ENCODE results near the gene ZNRF1. TPM values are rescaled to one million over a fixed set of nuclear protein-coding genes. Genes with fewer than 3 reads are reported as not detected.

The ZNRF1 gene
- polyA plus RNA-seq, 2 of the 4 experiments (the other 2 are of a cell fraction) = 18.6 to 22.6 TPM

GRCh38 chr16:75108792-75109731 is 110.2 kb downstream of the ZNRF1 start:
- WGBS (ENCODE audit: missing lambda C conversion rate) = 60% methylated on average over 27 of the region's 27 CpGs
- ATAC-seq (peak; percentile 29 to 32; a peak in 3 of 6 replicates), FAIRE-seq (no peak), DNase-seq (ENCODE audit: low read depth in 1 of 2, low spot score in 1 of 2) (peak; percentile 46 to 69)
- Histone ChIP-seq H3K9me3 (no peaks in the 10 kb centered on the region), H3K4me2 (peak overlapping the region; percentile 77), H3K27ac (peak overlapping the region; percentile 71 to 90), H3K4me1 (peaks cover 39% of the 10 kb centered on the region), H3K4me3 (no peak overlapping the region)
- ChIA-PET CTCF (interaction anchor here (0.8 to 13.4 kb wide), 10 partner anchors 10 to 113 kb away, joined by 3 to 252 read pairs (median 11); partner anchors contain the start of gene ZNRF1), POLR2A (interaction anchor here (1.2 to 1.6 kb wide), 2 partner anchors 110 to 124 kb away, joined by 6 to 7 read pairs; partner anchors contain the start of genes WDR59 and ZNRF1)
- TF ChIP-seq MAX (IDR thresholded peaks at IDR 0.05) = peak; percentile 87
- no peak for TF ChIP-seq E2F6 (IDR thresholded peaks at IDR 0.05; ENCODE audit: borderline replicate concordance, low read depth)
- TF ChIP-seq ELK1 (IDR thresholded peaks at IDR 0.05; ENCODE audit: low read depth, low read length) = no peak
- TF ChIP-seq EHMT2 (IDR thresholded peaks at IDR 0.05; ENCODE audit: low read depth) = no peak
- TF ChIP-seq HDAC2 (IDR thresholded peaks at IDR 0.05) = no peak
- peak; percentile 56 for TF ChIP-seq MAFK (IDR thresholded peaks at IDR 0.05; ENCODE audit: partially characterized antibody)
- no peak for TF ChIP-seq EP300 (IDR thresholded peaks at IDR 0.05)
- TF ChIP-seq, protein P1, sequence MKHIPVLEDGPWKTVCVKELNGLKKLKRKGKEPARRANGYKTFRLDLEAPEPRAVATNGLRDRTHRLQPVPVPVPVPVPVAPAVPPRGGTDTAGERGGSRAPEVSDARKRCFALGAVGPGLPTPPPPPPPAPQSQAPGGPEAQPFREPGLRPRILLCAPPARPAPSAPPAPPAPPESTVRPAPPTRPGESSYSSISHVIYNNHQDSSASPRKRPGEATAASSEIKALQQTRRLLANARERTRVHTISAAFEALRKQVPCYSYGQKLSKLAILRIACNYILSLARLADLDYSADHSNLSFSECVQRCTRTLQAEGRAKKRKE (CRISPR knock-in tag; IDR thresholded peaks at IDR 0.05; ENCODE audit: low read depth) = peak; percentile 43; the same call in 1 of the 2 replicates
- no peak for TF ChIP-seq CTCF (IDR thresholded peaks at IDR 0.05)
- TF ChIP-seq MYC (IDR thresholded peaks at IDR 0.05; ENCODE audit: borderline replicate concordance, low read length) = peak; percentile 51; the same call in 1 of the 2 replicates
- TF ChIP-seq HOXB13 (CRISPR knock-in tag; IDR thresholded peaks at IDR 0.05; ENCODE audit: low read depth) = peak; percentile 54; the same call in 1 of the 2 replicates
- no peak for TF ChIP-seq CBX8 (IDR thresholded peaks at IDR 0.05)
- TF ChIP-seq SREBF2 (IDR thresholded peaks at IDR 0.05) = no peak
- TF ChIP-seq HES2 (IDR thresholded peaks at IDR 0.05) = no peak
- TF ChIP-seq JUNB (IDR thresholded peaks at IDR 0.05) = no peak
- TF ChIP-seq EHF (CRISPR knock-in tag; IDR thresholded peaks at IDR 0.05) = no peak
- 0 out of 5 replicates have a peak, but pooled peaks of 1 of the 2 experiments have one; percentile 20 for TF ChIP-seq RAD21 (conservative IDR thresholded peaks at IDR 0.05 in 1 of 2, IDR thresholded peaks at IDR 0.05 in 1 of 2)
- no peak for TF ChIP-seq GATA3 (IDR thresholded peaks at IDR 0.05; ENCODE audit: borderline replicate concordance)
- no peak for TF ChIP-seq ESRRA (IDR thresholded peaks at IDR 0.05; ENCODE audit: borderline replicate concordance, low read length)
- no peak for TF ChIP-seq ZFP36 (IDR thresholded peaks at IDR 0.05; ENCODE audit: borderline replicate concordance, partially characterized antibody)
- TF ChIP-seq KDM1A (IDR thresholded peaks at IDR 0.05; ENCODE audit: low read depth) = no peak
- TF ChIP-seq FOSL2 (IDR thresholded peaks at IDR 0.05) = no peak; the same call in 1 of the 2 replicates
- peak; percentile 62 for TF ChIP-seq FOSL2 (CRISPR knock-in tag; IDR thresholded peaks at IDR 0.05)
- no peak for TF ChIP-seq KDM5A (IDR thresholded peaks at IDR 0.05)
- TF ChIP-seq NR3C1 (IDR thresholded peaks at IDR 0.05) = no peak
- no peak for TF ChIP-seq TP53 (CRISPR knock-in tag; IDR thresholded peaks at IDR 0.05)
- TF ChIP-seq NFE2L2 (conservative IDR thresholded peaks at IDR 0.05; ENCODE audit: low read length) = no peak
- no peak for TF ChIP-seq CHD2 (IDR thresholded peaks at IDR 0.05; ENCODE audit: low read length, partially characterized antibody)
- TF ChIP-seq, protein P2, sequence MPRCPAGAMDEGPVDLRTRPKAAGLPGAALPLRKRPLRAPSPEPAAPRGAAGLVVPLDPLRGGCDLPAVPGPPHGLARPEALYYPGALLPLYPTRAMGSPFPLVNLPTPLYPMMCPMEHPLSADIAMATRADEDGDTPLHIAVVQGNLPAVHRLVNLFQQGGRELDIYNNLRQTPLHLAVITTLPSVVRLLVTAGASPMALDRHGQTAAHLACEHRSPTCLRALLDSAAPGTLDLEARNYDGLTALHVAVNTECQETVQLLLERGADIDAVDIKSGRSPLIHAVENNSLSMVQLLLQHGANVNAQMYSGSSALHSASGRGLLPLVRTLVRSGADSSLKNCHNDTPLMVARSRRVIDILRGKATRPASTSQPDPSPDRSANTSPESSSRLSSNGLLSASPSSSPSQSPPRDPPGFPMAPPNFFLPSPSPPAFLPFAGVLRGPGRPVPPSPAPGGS (IDR thresholded peaks at IDR 0.05) = no peak

All from A549 (cell line).